Fibroblast of lung (primary cell): ENCODE results near the gene ABCC5.

ENCODE experiments used
- CTCF ChIP-seq, 2 donors: IDR thresholded peaks in 1 of 2; conservative IDR thresholded peaks in 1 of 2; 1 replicate in 1 of 2; 2 replicates in 1 of 2; pipeline ENCODE4 v1.5.1; 2011 to 2012; ENCODE audit warnings: low read length in 2 of 2, control low read depth in 1 of 2, inconsistent platforms in 1 of 2, low read depth in 1 of 2, mild to moderate bottlenecking in 1 of 2
- EZH2 ChIP-seq: IDR thresholded peaks from 2 replicates; pipeline ENCODE4 v1.5.1; 2012; ENCODE audit warnings: low read length, control low read depth, mild to moderate bottlenecking; ENCODE audit errors: missing control alignments

GRCh38 chr3:183895774-183896173 lies 121.9 kb downstream of the ABCC5 start:
- TF ChIP-seq CTCF (conservative IDR thresholded peaks at IDR 0.05 in 1 of 2, IDR thresholded peaks at IDR 0.05 in 1 of 2; ENCODE audit: low read depth in 1 of 2, low read length in 2 of 2) = no peak
- TF ChIP-seq EZH2 = no peak
